GM12892 (cell line): ENCODE data around the gene AOPEP.

ENCODE experiments used
- DNase-seq: peaks from one replicate; pipeline ENCODE4 v3.0.0; 2011; ENCODE audit not compliant: insufficient read length
- FAIRE-seq: peaks from 2 replicates; lab custom pipeline; 2011; peaks lifted over from hg19 to GRCh38; lab: Jason Lieb, UNC
- POLR2A ChIP-seq: IDR thresholded peaks from 2 replicates; pipeline ENCODE4 v1.6.1; 2011; ENCODE audit warnings: low read depth, low read length, control low read depth
- POLR2AphosphoS5 ChIP-seq: IDR thresholded peaks from 2 replicates; pipeline ENCODE4 v1.6.1; 2011; ENCODE audit warnings: low read depth, low read length, control low read depth
- TAF1 ChIP-seq: IDR thresholded peaks from 2 replicates; pipeline ENCODE4 v1.6.1; 2011; ENCODE audit warnings: low read depth, mild to moderate bottlenecking, control low read depth, low read length, borderline replicate concordance

The AOPEP gene

GRCh38 chr9:95090871-95091577 lies 364.5 kb downstream of the AOPEP start:
- TF ChIP-seq POLR2AphosphoS5 (no peak), POLR2A (no peak), TAF1 (no peak)
- FAIRE-seq (no peak), DNase-seq (no peak)

- TF ChIP-seq POLR2A, result no peak
- TF ChIP-seq POLR2AphosphoS5, result no peak
- TF ChIP-seq TAF1, result no peak
- no peak for DNase-seq
- FAIRE-seq, result no peak
Observed at GRCh38 chr9:95091601-95092261, 365.2 kb downstream of the AOPEP start.

DNA sequence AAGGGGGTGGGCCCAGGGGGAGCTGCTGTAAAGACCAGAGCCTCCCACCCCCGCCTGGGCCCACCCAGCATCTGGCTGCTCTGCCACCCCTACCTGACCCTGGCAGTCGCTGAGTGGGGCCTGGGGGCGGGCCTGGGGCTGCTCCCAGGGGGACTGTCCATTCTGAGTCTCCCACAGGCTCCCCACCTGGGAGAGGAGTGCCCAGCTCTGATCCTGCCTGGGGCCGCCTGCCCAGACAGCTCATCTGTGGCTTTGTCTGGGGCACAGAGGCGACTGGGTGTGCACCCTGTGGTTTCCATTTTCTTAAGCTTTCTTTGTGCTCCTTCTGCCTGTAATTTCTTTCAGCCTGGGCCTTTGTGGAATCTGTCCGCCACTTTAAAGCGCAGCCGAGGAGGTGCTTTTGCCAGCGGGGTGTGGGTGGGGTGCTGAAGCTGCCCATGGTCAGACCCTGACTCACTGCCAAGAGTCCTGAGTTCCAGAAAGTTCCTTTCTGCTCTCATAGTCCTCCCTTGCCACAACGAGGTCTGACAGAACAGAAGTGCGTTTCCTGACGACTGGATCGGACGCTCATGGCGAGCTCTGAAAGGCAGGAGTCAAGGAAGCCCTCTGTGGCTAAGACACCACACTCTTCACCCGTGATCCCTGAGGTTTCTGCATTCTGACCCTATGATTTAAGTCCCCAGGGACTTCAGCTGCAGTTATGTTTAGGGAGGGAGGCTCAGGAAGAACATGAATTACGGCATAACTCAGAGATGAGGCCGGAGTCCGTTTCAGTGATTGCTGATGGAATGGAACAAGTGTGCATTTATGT lies 366.0 kb downstream of the AOPEP start:
- DNase-seq (no peak), FAIRE-seq (no peak)
- TF ChIP-seq POLR2AphosphoS5 (no peak), TAF1 (no peak), POLR2A (no peak)

DNA sequence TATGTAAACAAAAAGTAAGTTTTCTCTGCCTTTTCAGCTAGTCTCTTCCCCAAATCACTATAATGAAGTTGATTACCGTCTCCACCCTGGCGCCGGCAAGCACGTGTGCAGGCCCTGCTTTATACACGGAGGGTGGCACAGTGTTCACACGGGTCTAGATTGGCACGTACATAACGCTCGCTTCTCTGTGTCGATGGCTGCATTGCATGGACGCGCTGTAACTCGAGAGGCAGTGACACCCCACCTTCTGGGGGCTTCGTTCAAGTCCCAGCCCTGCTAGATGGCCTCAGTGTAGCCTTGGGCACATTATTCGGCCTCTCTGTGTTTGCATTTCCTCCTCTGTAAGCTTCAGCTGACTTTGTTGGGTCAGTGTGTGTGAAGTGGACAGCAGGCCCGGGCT lies 367.1 kb downstream of the AOPEP start:
- TF ChIP-seq POLR2A, result no peak
- no peak for TF ChIP-seq POLR2AphosphoS5
- TF ChIP-seq TAF1, result no peak
- FAIRE-seq (no peak), DNase-seq (no peak)

- no peak for TF ChIP-seq POLR2AphosphoS5
- no peak for TF ChIP-seq TAF1
- TF ChIP-seq POLR2A, result no peak
- DNase-seq (no peak), FAIRE-seq (no peak)
Observed at GRCh38 chr9:95094002-95094401, 367.5 kb downstream of the AOPEP start.

DNA sequence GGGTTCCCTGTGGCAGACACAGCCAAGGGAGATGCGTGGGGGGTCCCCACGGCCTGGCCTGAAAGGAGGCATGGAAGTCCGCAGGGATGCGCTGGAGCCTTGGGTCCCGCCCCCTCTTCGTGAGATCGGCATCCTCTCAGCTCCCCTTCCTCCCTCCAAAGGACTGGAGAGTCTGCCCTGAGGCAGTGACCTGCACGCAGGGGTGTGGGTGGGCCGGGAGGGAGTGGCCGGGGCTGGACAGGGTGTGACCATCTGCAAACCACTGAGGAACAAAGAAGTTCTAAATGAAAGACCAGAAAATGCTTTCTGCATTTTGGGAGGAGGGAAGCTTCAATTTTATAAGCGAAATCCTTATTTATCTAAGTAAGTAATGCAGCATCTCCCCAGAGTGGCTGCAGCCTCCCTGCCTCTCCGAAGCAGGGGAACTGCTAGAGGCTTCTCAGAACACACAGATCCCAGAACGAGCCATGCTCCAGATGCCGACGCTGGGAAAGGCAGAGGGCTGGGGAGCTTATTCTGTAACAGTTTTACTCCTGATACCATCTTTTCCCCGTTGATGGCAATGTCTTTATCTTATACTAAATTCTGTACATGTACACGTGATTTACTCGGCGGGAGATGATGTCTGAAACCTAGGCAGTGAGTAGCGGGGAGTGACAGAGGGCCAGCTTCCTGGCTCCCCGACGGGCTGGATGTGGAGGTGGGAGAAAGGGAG lies 369.3 kb downstream of the AOPEP start:
- no peak for FAIRE-seq
- no peak for TF ChIP-seq TAF1
- TF ChIP-seq POLR2AphosphoS5, result no peak
- no peak for TF ChIP-seq POLR2A

GRCh38 chr9:95096381-95096780 lies 369.9 kb downstream of the AOPEP start:
- TF ChIP-seq POLR2A (no peak), TAF1 (no peak), POLR2AphosphoS5 (no peak)
- no peak for FAIRE-seq
- DNase-seq, result no peak

More for the DNA sequence above, 369.3 kb downstream of the AOPEP start:
- DNase-seq, result no peak

DNA sequence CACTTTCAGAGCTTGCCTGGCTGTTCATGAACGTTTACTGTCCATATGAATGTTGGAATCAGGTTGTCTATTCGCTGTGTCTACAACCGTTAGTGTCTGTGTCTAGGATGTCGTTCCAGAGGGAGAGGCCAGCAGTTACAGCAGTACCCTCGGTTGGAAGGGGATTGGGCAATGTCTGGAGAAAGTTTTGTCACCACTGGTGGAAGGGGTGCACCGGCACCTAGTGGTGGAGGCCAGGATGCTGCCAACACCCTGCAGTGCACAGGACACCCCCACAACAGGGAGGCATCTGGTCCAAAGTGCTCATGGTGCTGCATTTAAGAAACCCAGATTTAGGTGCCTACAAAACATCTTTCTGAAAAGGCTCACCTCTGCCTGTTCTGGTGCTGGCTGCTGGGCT lies 370.3 kb downstream of the AOPEP start:
- DNase-seq (no peak), FAIRE-seq (no peak)
- TF ChIP-seq POLR2A, result no peak

GRCh38 chr9:95097279-95097678 lies 370.8 kb downstream of the AOPEP start:
- FAIRE-seq (no peak), DNase-seq (no peak)
- TF ChIP-seq POLR2A (no peak), TAF1 (no peak), POLR2AphosphoS5 (no peak)

- no peak for DNase-seq
- TF ChIP-seq POLR2A (no peak), TAF1 (no peak), POLR2AphosphoS5 (no peak)
- no peak for FAIRE-seq
Observed at GRCh38 chr9:95098391-95098921, 372.0 kb downstream of the AOPEP start.
